Osteoblast (primary cell): ENCODE data around the gene OSBPL1A. TPM values are rescaled to one million over a fixed set of nuclear protein-coding genes. Genes with fewer than 3 reads are reported as not detected.

Experiments
- DNase-seq: peaks from one replicate; pipeline ENCODE4 v3.0.0; 2011; ENCODE audit warnings: low spot score, mixed read lengths; ENCODE audit not compliant: insufficient read length; ENCODE audit errors: missing footprints
- H2AFZ ChIP-seq: 2 replicates; pipeline ENCODE4 v1.6.0; 2011; ENCODE audit warnings: mild to moderate bottlenecking, low read length
- H3K27ac ChIP-seq: 2 replicates; pipeline ENCODE4 v1.5.1; 2011; ENCODE audit warnings: mild to moderate bottlenecking, low read depth, low read length, moderate library complexity
- H3K27me3 ChIP-seq: 2 replicates; pipeline ENCODE4 v1.6.0; 2012; ENCODE audit warnings: mild to moderate bottlenecking, control low read depth, inconsistent platforms, low read length, moderate library complexity; ENCODE audit not compliant: insufficient read depth
- H3K36me3 ChIP-seq: 2 replicates; pipeline ENCODE4 v1.5.1; 2011; ENCODE audit warnings: mild to moderate bottlenecking, low read length, control low read depth, moderate library complexity; ENCODE audit not compliant: insufficient read depth
- H3K4me1 ChIP-seq: 2 replicates; pipeline ENCODE4 v1.5.1; 2011; ENCODE audit warnings: mild to moderate bottlenecking, low read length, control low read depth, moderate library complexity; ENCODE audit not compliant: insufficient read depth
- H3K4me2 ChIP-seq: 2 replicates; pipeline ENCODE4 v1.6.0; 2011; ENCODE audit warnings: mild to moderate bottlenecking, low read length; ENCODE audit not compliant: insufficient read depth
- H3K4me3 ChIP-seq: fragments of 200-600 bp; sonication (generic); 3 replicates; pipeline ENCODE4 v1.5.1; 2012; ENCODE audit warnings: mild to moderate bottlenecking, low read length, inconsistent platforms; ENCODE audit not compliant: insufficient read depth
- H3K79me2 ChIP-seq: 2 replicates; pipeline ENCODE4 v1.6.0; 2012; ENCODE audit warnings: mild to moderate bottlenecking, low read length, control low read depth, inconsistent platforms; ENCODE audit not compliant: insufficient read depth
- H3K9me3 ChIP-seq: 2 replicates; pipeline ENCODE4 v1.5.1; 2011; ENCODE audit warnings: low read depth, low read length, control low read depth
- H4K20me1 ChIP-seq: 2 replicates; pipeline ENCODE4 v1.6.0; 2012; ENCODE audit warnings: mild to moderate bottlenecking, low read length, control low read depth; ENCODE audit not compliant: insufficient read depth
- total RNA-seq: library from RNA; depleted of rRNA; stranded (reverse); fragments of >200 nt; gene quantifications from 2 replicates; pipeline ENCODE4 v1.2.3, GENCODE V29; 2012
- TF ChIP-seq, protein P1 (sequence below): IDR thresholded peaks from 2 replicates; pipeline ENCODE4 v1.5.1; 2011; ENCODE audit warnings: mild to moderate bottlenecking, low read depth, low read length, moderate library complexity; ENCODE audit errors: extremely low read depth

The OSBPL1A gene
- total RNA-seq, 1 donor = 51.8 TPM

- Histone ChIP-seq H3K9me3 (no peaks in the 10 kb centered on the region), H3K27me3 (no peaks in the 10 kb centered on the region), H2AFZ (no peak overlapping the region), H3K4me2 (no peak overlapping the region), H3K4me3 (no peak overlapping the region), H3K36me3 (peaks cover 40% of the 10 kb centered on the region), H3K79me2 (no peaks in the 10 kb centered on the region), H3K27ac (no peak overlapping the region), H3K4me1 (no peaks in the 10 kb centered on the region), H4K20me1 (no peaks in the 10 kb centered on the region)
- TF ChIP-seq, protein P1, sequence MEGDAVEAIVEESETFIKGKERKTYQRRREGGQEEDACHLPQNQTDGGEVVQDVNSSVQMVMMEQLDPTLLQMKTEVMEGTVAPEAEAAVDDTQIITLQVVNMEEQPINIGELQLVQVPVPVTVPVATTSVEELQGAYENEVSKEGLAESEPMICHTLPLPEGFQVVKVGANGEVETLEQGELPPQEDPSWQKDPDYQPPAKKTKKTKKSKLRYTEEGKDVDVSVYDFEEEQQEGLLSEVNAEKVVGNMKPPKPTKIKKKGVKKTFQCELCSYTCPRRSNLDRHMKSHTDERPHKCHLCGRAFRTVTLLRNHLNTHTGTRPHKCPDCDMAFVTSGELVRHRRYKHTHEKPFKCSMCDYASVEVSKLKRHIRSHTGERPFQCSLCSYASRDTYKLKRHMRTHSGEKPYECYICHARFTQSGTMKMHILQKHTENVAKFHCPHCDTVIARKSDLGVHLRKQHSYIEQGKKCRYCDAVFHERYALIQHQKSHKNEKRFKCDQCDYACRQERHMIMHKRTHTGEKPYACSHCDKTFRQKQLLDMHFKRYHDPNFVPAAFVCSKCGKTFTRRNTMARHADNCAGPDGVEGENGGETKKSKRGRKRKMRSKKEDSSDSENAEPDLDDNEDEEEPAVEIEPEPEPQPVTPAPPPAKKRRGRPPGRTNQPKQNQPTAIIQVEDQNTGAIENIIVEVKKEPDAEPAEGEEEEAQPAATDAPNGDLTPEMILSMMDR = no peak
- no peak for DNase-seq
These were observed 39.3 kb upstream of the OSBPL1A start for GRCh38 chr18:24436939-24437338.

DNA sequence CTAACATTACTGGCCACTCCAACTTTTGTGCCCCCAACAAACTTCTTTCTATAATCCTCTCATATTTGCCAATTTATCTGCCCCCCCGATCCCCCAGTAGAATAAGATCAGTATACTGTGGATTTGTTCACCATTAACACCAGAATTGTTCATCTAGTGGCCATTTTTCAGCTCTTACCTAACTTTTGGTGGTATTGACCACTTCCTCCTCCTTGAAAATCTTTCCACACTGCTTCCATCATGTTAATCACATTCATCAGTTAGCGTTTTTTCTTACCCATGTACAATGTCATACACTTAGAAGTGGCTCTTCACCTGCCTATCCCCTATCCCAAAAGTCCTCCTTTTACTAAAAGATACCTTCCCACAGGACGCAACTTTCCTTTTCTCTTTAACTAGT, 35.0 kb upstream of the OSBPL1A start:
- DNase-seq = no peak
- no peaks in the 10 kb centered on the region for H3K27me3 ChIP-seq
- TF ChIP-seq, protein P1 = no peak
- H3K4me2 ChIP-seq = no peak overlapping the region
- H4K20me1 ChIP-seq = no peaks in the 10 kb centered on the region
- peaks cover 7% of the 10 kb centered on the region for H3K79me2 ChIP-seq
- no peak overlapping the region for H3K27ac ChIP-seq
- no peak overlapping the region for H3K4me3 ChIP-seq
- H2AFZ ChIP-seq = no peak overlapping the region
- H3K4me1 ChIP-seq = peaks cover 5% of the 10 kb centered on the region
- H3K9me3 ChIP-seq = no peaks in the 10 kb centered on the region
- peaks cover 23% of the 10 kb centered on the region for H3K36me3 ChIP-seq

GRCh38 chr18:24429188-24429587, 31.6 kb upstream of the OSBPL1A start:
- H3K79me2 ChIP-seq = peaks cover 14% of the 10 kb centered on the region
- TF ChIP-seq, protein P1 = no peak
- no peak overlapping the region for H3K4me3 ChIP-seq
- peaks cover 12% of the 10 kb centered on the region for H3K36me3 ChIP-seq
- H4K20me1 ChIP-seq = no peaks in the 10 kb centered on the region
- H3K27me3 ChIP-seq = peaks cover 5% of the 10 kb centered on the region
- no peak for DNase-seq
- no peak overlapping the region for H3K27ac ChIP-seq
- H2AFZ ChIP-seq = no peak overlapping the region
- H3K4me1 ChIP-seq = peaks cover 16% of the 10 kb centered on the region
- H3K9me3 ChIP-seq = no peaks in the 10 kb centered on the region
- H3K4me2 ChIP-seq = no peak overlapping the region

DNA sequence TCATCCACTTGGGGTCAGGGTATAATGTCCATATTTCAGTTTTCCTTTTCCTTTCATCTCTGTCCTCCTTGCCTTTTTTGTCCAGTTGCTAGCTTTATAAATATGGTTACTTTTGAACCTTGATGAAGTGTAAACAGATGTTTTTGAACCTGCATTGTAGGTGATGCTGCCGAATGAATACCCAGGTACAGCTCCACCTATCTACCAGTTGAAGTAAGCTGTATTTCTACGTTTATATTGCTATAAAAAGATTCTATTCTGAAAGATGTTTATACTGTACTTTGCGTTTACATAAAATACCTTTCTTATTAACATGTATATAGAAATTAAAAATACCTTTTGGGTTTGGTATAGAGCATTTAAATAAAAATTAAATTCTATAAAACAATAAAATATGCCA, 31.1 kb upstream of the OSBPL1A start:
- no peak overlapping the region for H3K27ac ChIP-seq
- no peaks in the 10 kb centered on the region for H4K20me1 ChIP-seq
- peaks cover 12% of the 10 kb centered on the region for H3K36me3 ChIP-seq
- no peak for DNase-seq
- H3K4me3 ChIP-seq = no peak overlapping the region
- peaks cover 9% of the 10 kb centered on the region for H3K27me3 ChIP-seq
- no peaks in the 10 kb centered on the region for H3K9me3 ChIP-seq
- TF ChIP-seq, protein P1 = no peak
- H3K4me1 ChIP-seq = peaks cover 16% of the 10 kb centered on the region
- no peak overlapping the region for H3K4me2 ChIP-seq
- H2AFZ ChIP-seq = no peak overlapping the region
- peaks cover 14% of the 10 kb centered on the region for H3K79me2 ChIP-seq
